Calu3 (cell line): ENCODE data around the gene OTUD7B. TPM values are rescaled to one million over a fixed set of nuclear protein-coding genes. Genes with fewer than 3 reads are reported as not detected.

Source experiments
- BruUV-seq: library from RNA; stranded (reverse); fragments of 400-500 nt; replicated peaks from 2 replicates; lab custom pipeline; 2021; lab: Mats Ljungman, UMichigan
- CTCF ChIA-PET: fragments of 300-600 bp; sonication (Branson Sonifier 250); formaldehyde crosslinking; loops from one replicate; lab custom pipeline; 2022; ENCODE audit warnings: antibody characterized with exemption; lab: Charles Lee
- DNase-seq: peaks from one replicate; pipeline ENCODE4 v3.0.0; 2022
- H3K27ac Mint-ChIP-seq: one replicate; pipeline ENCODE4 v1.8.0; 2022; ENCODE audit warnings: mixed read lengths; ENCODE audit not compliant: unreplicated experiment
- H3K27me3 Mint-ChIP-seq: one replicate; pipeline ENCODE4 v1.8.0; 2022; ENCODE audit warnings: mixed read lengths; ENCODE audit not compliant: unreplicated experiment
- H3K36me3 Mint-ChIP-seq: one replicate; pipeline ENCODE4 v1.8.0; 2022; ENCODE audit warnings: mild to moderate bottlenecking, moderate library complexity, mixed read lengths; ENCODE audit not compliant: insufficient read depth, unreplicated experiment
- H3K4me1 Mint-ChIP-seq: one replicate; pipeline ENCODE4 v1.8.0; 2022; ENCODE audit warnings: mild to moderate bottlenecking, low read depth, mixed read lengths; ENCODE audit not compliant: unreplicated experiment
- H3K4me3 Mint-ChIP-seq: one replicate; pipeline ENCODE4 v1.8.0; 2022; ENCODE audit warnings: mild to moderate bottlenecking, low read depth, moderate library complexity, mixed read lengths; ENCODE audit not compliant: unreplicated experiment
- H3K9me3 Mint-ChIP-seq: one replicate; pipeline ENCODE4 v1.8.0; 2022; ENCODE audit warnings: low read depth, mixed read lengths; ENCODE audit not compliant: unreplicated experiment
- intact Hi-C: fragments of 100-400 bp; cut with micrococcal nuclease; formaldehyde crosslinking; loops from one replicate; pipeline ENCODE4 v1.10.0; 2022; ENCODE audit not compliant: unreplicated experiment
- total RNA-seq: library from RNA; stranded (reverse); gene quantifications from 2 replicates; pipeline ENCODE4 v1.2.3, GENCODE V29; 2022
- TF ChIP-seq, protein P1 (sequence below): fragments of 200-600 bp; IDR thresholded peaks from one replicate; pipeline ENCODE4 v1.8.0; 2022; ENCODE audit warnings: antibody characterized with exemption; ENCODE audit not compliant: unreplicated experiment

The OTUD7B gene
- total RNA-seq, 1 experiment from 2014 or later: 34.9 TPM

DNA sequence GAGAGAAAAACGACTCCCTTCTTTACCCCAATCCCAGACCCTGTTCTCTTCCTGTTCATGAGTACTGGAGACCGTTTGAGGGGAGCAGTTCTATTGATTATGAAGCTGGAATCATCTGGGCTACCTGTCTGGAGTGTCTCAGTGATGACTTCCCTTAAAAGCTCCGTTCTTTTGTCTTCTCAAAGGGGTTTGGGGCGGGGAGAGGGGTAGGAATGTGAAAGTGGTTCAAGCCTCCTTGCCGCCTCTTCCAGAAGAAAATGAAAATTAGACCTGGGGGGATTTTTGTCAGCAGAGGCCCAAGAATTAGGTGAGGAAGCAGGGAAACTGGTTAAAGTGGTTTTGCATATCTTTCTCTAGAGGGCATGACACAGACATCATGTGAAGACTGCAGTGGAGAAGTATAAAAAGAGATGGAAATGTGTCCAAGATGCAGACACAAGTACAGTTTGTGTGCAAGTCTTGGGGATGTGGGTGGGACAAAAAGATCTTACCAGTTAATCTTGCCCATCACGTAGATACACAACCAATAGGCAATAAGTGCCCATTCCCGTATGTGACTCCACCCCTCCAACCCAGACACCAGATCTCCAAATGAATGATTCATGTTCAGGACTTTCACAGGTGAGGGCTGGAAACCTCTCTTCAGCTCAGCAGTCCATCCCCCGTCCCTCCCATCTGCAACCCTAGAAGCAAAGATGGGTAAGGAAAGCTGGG lies 73.4 kb downstream of the OTUD7B start:
- H3K27me3 Mint-ChIP-seq: no peaks in the 10 kb centered on the region
- DNase-seq: peak; percentile 82
- BruUV-seq: no TSS peak
- H3K27ac Mint-ChIP-seq: peak overlapping the region; percentile 95
- peak overlapping the region; percentile 84 for H3K4me3 Mint-ChIP-seq
- CTCF ChIA-PET: interaction anchor here (0.6 to 0.9 kb wide), 2 partner anchors 51 to 624 kb away, joined by 3 to 7 read pairs; a partner anchor contains a TSS
- H3K9me3 Mint-ChIP-seq: no peaks in the 10 kb centered on the region
- intact Hi-C loops: loop anchor here (2.0 kb wide), 1 partner anchor 48 kb away; no protein-coding TSS in a partner anchor
- H3K4me1 Mint-ChIP-seq: peaks cover 53% of the 10 kb centered on the region
- H3K36me3 Mint-ChIP-seq: peaks cover 54% of the 10 kb centered on the region
- TF ChIP-seq, protein P1, sequence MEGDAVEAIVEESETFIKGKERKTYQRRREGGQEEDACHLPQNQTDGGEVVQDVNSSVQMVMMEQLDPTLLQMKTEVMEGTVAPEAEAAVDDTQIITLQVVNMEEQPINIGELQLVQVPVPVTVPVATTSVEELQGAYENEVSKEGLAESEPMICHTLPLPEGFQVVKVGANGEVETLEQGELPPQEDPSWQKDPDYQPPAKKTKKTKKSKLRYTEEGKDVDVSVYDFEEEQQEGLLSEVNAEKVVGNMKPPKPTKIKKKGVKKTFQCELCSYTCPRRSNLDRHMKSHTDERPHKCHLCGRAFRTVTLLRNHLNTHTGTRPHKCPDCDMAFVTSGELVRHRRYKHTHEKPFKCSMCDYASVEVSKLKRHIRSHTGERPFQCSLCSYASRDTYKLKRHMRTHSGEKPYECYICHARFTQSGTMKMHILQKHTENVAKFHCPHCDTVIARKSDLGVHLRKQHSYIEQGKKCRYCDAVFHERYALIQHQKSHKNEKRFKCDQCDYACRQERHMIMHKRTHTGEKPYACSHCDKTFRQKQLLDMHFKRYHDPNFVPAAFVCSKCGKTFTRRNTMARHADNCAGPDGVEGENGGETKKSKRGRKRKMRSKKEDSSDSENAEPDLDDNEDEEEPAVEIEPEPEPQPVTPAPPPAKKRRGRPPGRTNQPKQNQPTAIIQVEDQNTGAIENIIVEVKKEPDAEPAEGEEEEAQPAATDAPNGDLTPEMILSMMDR: no peak

DNA sequence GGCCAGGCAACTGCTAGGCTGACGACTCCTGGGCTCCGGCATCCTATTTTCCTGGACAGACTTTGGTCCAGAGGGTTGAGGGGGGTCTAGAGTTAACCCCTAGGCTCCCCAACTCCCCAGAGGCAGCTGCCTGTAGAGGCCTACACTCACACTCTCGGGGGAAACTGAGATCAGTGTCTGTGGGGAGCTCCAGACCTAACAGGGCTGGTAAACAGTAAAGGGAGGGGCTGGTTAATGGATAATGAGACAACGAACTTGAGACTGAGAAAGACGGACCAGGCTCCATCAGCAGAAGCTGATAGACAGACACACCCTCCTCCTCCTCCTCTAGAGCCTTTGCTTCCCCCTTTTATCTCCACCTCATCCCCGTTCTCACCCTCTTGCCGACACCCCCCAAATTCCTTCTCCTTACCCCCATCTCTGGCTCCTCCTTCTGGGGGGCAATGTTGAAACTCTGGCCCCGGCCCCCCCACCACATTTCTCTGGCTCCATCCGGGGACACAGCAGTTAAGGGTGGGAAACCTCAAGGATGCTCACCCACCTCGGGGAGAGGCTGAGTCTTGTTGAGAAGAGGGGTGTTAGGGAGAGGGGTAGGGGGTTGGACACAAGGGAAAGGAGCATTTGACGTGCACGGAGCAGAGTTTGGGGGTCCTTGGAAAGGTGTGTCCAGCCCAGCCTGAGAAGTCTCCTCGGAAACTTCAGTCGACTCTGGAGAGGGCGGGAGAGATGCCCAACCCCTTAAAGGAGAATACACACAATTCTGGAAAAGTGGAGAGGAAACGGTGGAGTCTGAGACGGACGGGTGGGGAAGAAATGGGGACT lies 74.1 kb downstream of the OTUD7B start, which contains the start of gene MTMR11:
Gene MTMR11, minus strand, starts transcription at position 710 of the 822 bp plus-strand sequence. Its CDS starts 232 bp downstream, at position 478.
- Mint-ChIP-seq H3K4me1 (peaks cover 61% of the 10 kb centered on the region), H3K27me3 (no peaks in the 10 kb centered on the region), H3K4me3 (peak within 1 kb of the TSS; percentile 84), H3K9me3 (no peaks in the 10 kb centered on the region), H3K27ac (peak within 1 kb of the TSS; percentile 95), H3K36me3 (peaks cover 61% of the 10 kb centered on the region)
- CTCF ChIA-PET: no interaction called here
- intact Hi-C loops: loop anchor here (2.0 kb wide), 1 partner anchor 48 kb away; no protein-coding TSS in a partner anchor
- TF ChIP-seq, protein P1: no peak
- DNase-seq: peak; percentile 51
- no TSS peak for BruUV-seq

DNA sequence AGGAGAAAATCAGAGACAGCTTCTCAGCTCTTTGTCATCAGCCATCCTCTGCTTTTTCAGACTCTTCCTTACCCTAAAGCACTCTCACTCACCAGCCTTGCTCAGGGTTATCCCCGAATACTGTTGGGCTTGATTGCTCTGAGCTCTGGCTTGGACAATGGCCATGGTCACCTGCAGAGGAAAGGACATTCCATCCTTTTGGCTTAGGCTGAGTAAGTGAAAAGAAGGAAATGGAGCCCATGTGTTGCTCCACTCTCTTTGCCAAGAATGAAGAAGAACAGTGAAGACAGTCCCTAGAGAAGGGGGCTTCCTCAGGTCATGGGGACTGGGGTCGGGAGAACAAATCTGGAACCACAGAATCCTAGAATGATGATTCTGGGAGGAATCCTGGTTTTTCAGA lies 76.2 kb downstream of the OTUD7B start:
- no peak overlapping the region for H3K27ac Mint-ChIP-seq
- TF ChIP-seq, protein P1: no peak
- DNase-seq: no peak
- no peaks in the 10 kb centered on the region for H3K9me3 Mint-ChIP-seq
- H3K27me3 Mint-ChIP-seq: no peaks in the 10 kb centered on the region
- peaks cover 54% of the 10 kb centered on the region for H3K36me3 Mint-ChIP-seq
- H3K4me3 Mint-ChIP-seq: no peak overlapping the region
- CTCF ChIA-PET: no interaction called here
- BruUV-seq: no TSS peak
- intact Hi-C loops: no loop called here
- peaks cover 51% of the 10 kb centered on the region for H3K4me1 Mint-ChIP-seq

DNA sequence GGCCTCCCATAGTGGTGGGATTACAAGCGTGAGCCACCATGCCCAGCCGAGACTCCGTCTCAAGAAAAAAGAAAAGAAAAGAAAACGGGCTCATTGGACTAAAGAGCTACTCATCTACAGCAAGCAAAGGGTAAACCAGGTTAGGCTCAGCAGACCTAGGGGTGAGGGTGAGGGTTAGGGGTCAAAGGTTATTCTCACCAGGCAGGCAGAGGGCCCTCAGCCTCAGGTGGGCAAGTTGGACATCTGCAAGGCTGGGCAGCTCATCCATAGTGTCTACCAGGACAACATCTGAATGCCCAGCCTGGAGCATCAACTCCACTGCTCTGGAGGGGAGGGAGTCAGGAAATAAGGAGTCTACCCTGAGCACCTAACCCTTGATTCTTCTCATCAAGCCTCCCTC lies 77.3 kb downstream of the OTUD7B start:
- peaks cover 55% of the 10 kb centered on the region for H3K36me3 Mint-ChIP-seq
- H3K4me3 Mint-ChIP-seq: no peak overlapping the region
- CTCF ChIA-PET: no interaction called here
- intact Hi-C loops: no loop called here
- TF ChIP-seq, protein P1: no peak
- BruUV-seq: no TSS peak
- DNase-seq: no peak
- H3K27ac Mint-ChIP-seq: no peak overlapping the region
- H3K27me3 Mint-ChIP-seq: no peaks in the 10 kb centered on the region
- H3K9me3 Mint-ChIP-seq: no peaks in the 10 kb centered on the region
- peaks cover 51% of the 10 kb centered on the region for H3K4me1 Mint-ChIP-seq
